NOMO-1 treated with DMSO at 0.1 percent for 48 hours (cell line): ENCODE data around the gene TCERG1.

Experiments
- DNase-seq: peaks from one replicate; lab custom pipeline; 2025; ENCODE audit not compliant: unreplicated experiment; lab: John Stamatoyannopoulos, UW

The TCERG1 gene

DNA sequence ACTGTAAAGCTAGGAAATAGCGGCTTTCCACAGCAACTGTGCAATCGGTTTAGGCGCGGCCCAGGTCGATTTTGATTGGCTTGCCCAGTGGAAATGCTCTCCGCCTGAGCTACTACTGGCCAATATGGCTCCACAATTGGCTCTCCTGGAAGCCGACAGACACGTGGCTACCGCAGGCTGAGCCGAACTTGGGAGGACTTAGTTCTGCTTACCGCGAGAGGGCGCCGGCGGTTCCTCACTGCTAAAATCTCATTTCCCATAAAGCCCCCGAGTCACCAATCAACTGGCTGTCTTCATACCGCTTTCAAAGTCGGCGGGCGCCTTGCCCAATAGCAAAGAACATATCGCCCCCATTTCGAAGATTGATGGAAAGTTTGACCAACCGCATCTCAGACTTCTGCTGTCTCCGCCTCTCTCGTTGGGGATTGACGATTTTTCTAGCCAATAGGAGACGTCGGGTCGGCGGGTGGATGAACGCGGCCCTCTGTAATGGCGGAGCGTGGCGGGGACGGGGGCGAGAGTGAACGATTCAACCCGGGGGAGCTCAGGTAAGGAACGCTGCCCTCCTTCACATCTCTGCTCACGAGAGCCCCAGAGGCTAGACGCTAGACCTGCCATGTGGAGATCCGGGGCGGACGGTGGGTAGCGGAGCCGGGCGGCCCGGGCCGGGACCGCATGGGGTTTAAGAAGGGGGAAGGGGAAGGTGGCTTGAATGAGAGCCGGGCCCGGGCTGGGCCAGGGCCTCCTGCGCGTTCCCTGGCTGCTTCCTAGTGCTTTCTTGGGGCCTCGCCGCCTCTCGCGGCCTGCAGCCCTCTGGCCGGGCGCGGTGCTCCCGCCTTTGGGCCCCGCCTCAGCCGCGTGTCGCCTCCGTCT, at the start of gene TCERG1:
TSS of gene TCERG1 (plus strand) at position 473 of the 873 bp plus-strand sequence. CDS start at position 490, 17 bp downstream.
- peak; percentile 100 for DNase-seq

DNA sequence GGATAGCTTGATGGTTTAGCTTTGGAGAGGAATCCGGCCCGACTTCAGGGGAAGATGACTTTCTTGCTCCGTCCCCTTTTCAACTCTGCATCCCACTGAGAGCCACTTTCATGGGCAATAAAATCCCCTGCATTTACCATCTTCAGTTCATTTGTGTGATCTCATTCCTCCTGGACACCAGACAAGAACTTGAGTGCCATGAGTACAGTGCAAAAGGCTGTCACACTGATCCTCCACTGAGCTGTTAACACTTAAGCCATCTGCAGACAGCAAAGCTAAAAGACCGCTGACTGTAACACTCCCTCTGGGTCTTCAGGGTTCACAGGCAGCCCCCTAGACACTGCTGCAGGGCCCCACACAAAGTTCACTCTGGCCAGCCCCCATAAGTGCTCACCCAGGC, 48.3 kb upstream of the TCERG1 start:
- DNase-seq = no peak

DNA sequence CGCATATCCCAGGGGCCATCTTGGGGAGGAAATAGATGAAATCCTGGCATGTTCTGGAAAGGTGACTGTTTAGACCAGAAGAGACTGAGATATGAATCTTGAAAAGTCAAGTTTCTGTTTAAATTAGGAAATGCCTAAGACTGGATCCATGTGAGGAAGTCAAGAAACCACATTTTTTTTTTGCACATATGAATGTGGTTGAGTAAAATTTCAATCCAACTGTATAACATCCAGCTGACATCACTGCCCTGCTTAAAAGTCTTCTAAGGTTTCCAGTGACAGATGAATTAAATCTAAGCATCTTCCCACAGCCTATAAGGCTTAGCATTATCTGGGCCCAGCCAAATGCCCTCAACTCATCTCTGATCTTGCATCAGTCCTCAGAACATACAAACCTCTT, 47.7 kb upstream of the TCERG1 start:
- peak; percentile 60 for DNase-seq

DNA sequence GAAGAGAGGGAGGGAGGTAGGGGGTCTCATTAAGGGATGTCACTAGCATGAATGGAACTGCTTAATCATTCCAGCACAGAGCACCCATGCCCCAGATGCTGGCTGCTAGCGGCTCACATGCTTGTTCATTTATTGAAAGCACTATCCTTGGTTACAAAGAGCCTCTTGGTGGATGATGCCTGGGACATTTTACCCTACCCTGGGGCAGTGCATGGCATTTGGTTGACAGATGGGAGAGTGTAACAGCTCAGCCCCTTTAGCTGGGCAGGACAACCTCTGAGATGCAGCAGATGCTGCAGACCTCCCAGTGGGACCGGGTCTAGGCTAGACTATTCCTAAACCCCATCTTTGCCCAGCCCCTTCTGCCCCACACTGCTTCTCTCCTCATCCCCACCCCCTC, 46.9 kb upstream of the TCERG1 start:
- no peak for DNase-seq

DNA sequence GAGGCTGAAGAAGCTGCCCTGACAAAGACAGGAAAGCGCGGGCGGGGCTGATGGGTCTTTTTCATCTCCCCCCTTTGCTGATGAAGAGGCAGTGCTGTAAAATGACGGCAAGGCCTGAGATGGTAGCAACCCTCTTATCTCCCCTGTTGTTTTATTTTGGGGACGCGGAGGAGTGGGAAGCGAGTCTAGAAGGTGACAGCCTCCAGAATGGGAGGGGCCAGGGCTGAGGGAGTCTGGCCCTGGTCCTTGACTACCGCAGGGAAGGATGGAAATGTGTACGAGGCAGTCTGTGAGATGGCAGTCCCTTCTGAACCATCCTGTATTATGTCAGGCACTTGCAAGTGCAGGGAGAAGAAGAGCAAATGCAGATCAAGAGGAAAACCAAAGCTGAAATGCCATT, 46.1 kb upstream of the TCERG1 start:
- DNase-seq = no peak

DNA sequence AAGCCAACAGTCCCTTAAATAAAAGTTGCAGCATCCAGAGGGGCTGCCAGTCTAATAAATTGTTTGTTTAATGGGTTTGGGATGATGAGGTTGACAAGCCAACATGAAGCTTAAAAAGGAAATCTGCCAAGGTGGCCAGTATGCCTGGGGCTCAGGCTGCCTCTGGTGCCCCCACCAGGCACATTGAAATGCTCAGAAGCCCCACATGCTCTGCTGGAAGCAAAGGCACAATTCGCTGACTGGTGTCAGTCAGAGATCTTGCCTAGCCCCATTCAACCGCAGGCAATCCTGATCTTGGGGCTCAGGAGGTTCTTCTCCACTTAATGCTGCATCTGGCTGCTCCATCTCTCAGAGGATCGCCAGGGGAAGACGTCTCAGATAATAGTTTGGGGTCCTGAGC, 44.2 kb upstream of the TCERG1 start:
- no peak for DNase-seq

DNA sequence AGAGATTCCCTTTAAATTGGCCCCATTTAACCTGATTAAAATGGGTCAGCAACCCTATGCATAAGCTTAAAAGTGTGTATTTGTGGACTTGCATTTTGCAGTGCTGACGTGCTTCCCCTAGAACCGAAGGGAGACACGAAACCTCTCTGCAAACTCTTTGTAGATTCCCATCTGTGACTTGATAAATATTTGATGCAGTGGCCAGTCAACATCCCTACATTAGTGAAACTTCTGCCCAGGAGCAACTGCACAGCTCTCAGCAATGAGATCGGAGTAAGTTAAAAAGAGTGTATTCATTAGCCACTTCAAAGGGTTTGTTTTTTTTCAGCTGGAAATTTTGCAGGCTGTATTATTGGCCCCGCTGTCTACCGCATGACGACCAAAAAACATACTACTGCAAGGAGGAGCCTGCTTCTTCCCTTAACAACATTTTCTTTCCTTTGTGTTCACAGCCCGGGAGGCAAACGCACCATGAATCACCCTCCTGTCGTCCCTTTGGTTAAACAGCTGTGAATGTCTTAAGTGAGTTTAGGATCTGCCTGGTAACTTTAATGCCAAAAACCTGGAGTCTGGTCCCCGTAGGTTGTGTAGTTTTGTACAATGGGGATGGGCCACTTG, 38.0 kb upstream of the TCERG1 start:
- DNase-seq = no peak

DNA sequence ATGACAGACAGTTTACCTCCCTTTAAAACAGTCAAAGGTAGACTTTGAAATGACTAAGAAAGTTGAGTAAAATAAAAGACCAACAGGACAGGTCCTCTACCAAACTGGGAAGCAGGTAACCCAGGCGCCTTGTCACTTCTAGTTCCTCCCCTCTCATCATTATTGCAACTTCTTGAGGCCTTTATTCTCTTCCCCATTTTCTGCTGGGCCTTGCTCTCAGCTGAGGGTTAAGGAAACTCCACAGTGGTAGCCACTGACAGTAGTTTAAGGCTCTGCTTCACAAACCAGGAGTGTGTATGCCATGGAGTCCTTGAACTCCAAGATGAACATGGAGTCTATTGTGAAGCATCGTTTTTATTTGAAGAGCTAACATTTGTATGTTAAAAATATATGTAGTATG, 36.9 kb upstream of the TCERG1 start:
- DNase-seq = peak; percentile 66

DNA sequence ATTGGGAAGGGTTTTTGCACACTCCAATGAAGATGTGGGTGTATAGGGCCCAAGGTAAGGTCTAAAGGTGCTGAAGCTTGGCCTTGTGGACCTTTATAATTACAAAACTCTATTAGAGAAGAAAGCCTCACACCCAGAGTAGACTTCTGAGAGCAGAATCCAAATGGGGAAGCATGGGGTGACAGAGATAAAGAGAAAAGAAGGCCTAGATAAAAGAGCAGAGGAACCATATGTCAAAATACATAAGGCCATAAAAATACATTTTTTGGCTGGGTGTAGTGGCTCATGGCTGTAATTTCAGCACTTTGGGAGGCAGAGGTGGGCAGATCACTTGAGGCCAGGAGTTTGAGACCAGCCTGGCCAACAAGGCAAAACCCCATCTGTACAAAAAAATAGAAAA, 27.4 kb upstream of the TCERG1 start:
- no peak for DNase-seq

DNA sequence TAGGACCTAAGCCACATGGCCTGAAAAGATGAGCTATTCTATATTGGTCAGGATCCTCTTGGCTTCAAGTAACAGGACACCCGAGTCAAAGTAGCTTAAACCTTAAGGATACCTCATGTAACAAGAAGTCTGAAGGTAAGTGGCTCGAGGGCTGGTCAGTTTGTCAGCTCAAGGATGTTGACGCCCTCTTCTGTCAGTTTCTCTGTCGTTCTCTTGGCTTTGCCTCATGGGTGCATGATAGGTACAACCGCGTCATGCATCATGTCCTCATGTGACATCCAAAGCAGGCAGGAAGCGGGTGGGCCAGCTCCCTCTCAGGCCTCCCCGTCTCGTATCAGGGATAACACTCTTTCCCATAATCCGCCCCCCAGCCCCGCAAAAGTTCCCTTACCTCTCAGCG, 22.1 kb upstream of the TCERG1 start:
- no peak for DNase-seq

DNA sequence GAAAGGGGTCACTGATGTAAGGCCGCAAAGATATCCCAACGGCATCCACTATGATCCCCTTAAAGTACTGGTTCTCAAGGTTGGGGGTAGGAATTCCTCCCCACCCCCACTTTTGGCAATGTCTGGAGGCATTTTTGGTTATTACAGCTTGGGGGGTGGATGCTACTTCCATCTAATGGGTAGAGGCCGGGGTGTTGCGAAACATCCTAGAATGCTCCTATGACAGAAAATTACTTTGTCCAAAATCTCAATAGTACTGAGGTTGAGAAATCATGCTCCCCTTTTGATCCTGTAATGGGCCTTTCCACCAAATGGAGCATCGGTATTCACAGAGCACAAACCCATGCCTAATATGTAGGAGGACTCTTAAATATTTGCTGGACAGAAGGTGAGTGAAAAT, 20.8 kb upstream of the TCERG1 start:
- DNase-seq = peak; percentile 10

DNA sequence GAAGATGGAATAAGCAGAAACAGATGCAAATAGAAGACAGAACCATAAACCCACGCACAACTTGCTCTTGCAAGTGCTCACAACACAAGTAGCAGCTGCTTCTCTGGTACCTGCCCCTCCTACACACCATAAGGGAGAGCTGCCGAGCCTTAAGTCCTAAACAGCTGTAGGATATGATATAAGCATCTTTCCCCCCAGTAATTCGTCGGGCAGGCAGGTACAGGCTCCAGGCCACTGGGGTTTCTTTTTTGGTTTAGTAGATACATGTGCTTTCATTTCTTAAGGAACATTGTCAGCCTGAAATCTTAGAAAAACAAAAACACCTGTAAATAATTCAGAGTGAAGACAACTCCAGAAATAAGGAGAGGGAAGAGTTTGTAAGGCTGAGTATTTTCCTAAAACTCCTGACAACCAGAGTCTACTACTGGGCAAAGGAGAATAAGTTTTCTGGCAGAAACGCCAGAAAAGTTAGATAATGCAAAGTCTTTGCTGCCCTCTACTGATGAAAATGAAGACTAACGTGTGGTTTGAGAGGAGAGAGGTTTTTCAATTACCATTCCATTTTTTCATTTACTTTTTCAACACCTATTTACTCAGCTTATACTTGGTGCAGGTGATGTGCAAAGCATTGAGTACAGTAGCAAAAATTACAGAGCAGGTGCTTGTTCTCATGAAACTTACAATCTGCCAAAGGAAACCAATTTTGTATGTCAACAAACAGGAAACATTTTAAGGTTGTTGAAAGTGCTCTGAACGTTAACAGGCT, 20.1 kb upstream of the TCERG1 start:
- DNase-seq = peak; percentile 63

DNA sequence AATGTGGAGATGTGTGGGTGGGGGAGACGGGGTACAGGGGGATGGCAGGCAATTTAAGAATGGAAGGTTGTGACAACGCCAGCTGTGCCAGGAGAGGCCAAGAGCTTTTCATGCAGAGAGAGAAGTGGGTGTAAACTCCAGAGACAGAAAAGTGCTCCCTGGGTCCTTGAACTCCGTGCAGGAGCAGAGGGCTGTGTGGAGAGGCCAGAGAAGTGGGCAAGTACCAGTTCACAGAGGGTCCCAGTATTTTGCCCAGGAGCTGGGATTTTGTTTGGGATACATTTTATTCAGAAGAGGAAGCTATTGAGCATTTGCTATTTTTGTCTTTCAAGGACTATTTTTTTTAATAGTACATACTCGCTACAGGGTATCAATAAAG, 19.5 kb upstream of the TCERG1 start:
- DNase-seq = no peak

DNA sequence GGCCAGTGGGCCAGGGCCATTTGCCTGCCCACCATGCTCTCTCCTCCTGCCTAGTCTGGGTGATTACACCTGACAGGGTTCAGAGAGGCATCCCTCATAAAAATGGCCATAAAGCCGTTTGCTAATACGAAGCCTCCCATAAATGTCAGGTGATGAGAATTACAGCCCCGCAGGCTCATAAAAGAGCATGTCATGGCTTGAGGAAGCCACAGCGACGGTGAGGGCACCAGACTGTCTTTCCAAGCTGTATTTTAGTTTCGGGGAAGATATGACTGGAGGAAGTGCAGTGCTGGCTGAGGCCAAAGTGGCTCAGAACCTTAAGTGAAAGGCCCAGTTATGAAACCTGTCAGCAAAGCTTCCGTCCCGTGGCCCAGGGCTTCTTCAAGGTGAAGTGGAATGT, 18.5 kb upstream of the TCERG1 start:
- peak; percentile 73 for DNase-seq

DNA sequence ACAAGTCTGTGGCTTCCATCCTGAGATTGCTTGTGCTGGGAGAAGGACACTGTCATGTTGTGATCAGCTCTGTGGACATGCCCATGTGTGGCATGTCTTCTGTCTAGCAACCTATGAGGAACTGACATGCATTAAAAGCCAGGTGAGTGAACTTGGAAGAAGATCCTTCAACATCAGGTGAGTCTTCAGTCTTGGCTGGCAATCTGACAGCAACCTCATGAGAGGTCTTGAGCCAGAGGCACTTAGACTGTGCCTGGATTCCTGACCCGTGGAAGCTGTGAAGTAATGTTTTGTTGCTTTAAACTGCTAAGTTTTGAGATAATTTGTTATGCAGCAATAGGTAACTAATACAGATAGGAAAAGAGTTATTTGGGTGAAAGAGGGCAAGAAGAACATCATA, 6.8 kb upstream of the TCERG1 start:
- no peak for DNase-seq

DNA sequence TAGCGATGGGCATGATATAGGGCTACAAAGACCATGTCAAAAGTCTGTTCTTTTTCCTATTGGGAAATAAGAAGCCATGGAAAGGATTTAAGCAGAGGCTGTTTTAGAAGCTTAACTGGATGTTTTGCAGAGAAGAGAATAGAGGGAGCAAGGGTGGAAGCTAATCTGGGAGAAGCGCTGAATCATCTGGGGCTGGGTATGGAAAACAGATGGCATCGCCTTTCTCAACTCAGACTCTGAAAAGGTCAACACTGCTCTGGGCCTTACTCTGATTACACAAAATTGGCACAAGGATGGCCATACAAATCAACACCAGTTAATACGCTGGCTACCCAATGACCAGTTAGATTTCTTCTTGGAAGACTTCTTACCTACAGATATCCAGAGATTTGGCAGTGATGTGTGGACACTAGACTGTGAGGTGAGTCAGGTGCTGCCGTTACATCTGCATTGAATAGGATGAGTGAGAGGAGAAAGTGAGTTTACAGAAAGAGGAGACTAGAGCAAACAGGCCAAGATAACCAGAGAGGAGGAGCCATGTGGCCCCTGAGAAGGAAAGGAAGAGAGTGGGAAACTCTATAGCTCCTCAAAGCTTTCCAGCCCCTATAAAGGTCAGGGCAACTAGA, 6.2 kb upstream of the TCERG1 start:
- no peak for DNase-seq

DNA sequence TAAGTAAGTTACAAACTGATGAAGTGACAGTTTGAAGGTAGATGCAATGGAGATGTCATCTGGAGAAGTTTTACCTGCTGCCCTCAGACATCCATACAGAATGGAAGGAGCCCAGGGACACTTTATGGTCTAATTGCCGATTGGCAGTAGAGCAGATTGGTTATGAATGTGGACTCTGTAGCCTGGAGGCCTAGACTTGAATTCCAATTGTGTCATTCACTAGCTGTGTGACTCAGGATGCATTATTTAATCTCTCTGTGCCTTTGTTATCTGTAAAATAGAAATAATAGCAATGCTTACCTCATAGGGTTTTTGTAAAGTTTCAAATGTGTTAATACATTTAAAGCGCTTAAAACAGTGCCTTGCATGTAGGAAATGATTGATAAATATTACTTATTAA, 5.2 kb upstream of the TCERG1 start:
- no peak for DNase-seq

DNA sequence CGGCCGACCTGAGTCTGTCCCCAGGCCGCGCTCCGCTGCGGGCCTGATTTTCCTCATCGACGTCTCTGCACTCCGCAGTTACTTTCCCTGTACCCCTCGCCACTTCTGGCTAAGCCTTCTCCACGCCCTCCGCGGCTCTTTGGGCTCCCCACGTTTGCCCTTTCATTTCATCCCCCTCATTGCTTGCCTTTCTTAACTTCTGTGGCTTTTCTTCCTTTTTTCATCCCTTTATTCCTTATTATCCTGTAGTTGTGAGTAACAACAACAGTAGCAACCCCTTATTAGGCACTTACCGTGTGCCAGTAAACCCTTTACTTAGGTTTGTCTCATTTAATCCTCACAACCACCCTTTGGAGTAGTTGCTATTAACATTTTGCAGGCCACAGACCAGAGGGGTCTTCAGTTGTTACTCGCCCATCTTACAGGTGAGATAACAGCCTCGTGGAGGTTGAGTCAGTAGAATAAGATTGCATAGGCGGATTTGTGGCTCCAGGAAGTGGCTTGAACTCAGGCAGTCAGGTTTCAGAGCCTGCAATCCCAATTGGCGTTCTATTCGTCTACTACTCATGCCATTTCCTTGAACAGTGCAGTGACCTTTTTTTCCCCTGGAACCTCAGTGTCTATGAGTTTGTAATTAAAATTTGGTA, 724 bp downstream of the TCERG1 start:
- peak; percentile 50 for DNase-seq

DNA sequence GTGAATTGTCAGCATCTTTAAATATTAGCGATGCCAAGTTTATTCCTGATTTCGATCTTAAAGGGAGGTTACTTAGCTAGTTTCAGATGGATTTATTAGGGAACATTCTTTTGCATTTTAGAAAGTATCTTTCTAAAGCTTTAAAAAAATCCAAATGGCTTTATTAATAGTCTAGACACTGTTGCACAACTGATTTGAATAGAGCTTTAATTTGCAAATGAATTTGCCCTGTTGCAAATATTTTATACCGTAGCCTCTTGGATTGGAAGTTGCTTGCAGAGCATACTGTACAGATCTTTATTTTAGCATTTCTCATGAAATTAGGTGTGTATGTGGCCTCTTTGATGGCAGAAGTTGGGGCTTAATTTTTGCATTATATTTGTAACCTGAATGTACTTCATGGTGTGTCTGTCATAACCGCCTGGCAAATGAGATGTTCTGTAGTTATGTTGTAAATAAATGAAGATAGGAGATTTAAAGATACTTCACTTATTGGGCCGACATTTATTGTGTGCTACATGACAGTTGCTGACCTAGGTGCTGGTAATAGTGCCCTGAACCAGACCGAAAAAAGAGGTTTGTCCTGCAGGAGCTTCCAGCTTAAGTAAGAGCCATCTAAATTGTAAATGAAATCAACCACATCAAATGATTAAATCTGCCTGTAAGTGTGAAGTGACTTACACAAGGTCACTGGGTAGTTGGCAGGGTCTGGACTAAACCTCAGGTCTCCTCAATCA, 1.8 kb downstream of the TCERG1 start:
- DNase-seq = no peak

DNA sequence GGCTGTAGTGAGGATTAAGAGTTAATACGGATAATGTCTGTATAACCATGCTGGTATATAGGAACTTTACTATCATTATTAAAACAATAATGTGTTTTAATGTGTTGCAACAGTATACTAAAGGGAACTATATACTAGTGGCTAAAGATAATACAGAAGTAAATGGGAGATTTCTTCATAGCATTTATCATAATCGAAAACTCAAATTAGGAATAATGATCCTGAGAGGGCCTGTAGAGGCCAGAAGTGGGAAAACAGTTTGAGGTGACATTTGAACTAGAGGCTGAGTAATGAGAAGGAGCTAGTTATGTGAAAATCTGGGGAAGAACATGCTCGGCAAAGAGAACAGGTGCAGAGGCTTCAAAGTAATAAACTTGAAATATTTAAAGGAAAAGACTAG, 2.9 kb downstream of the TCERG1 start:
- DNase-seq = peak; percentile 46
